NCI-H774 (cell line): ENCODE results near the gene BPIFB4.

Experiments
- DNase-seq: peaks from one replicate; lab custom pipeline; 2025; lab: John Stamatoyannopoulos, UW

Gene BPIFB4

GRCh38 chr20:33062105-33062824 is 17.2 kb upstream of the BPIFB4 start:
- DNase-seq = no peak

- DNase-seq = no peak
Measured at GRCh38 chr20:33062825-33063149, 16.7 kb upstream of the BPIFB4 start.

GRCh38 chr20:33063271-33063670 is 16.2 kb upstream of the BPIFB4 start:
- DNase-seq = no peak

GRCh38 chr20:33064572-33065287 is 14.7 kb upstream of the BPIFB4 start:
- no peak for DNase-seq

GRCh38 chr20:33065785-33066184 is 13.7 kb upstream of the BPIFB4 start:
- DNase-seq = no peak

GRCh38 chr20:33067806-33068205 is 11.6 kb upstream of the BPIFB4 start:
- no peak for DNase-seq

- no peak for DNase-seq
Measured at GRCh38 chr20:33068251-33068939, 11.0 kb upstream of the BPIFB4 start.

GRCh38 chr20:33069673-33070072 is 9.8 kb upstream of the BPIFB4 start:
- no peak for DNase-seq

- DNase-seq = no peak
Measured at GRCh38 chr20:33070111-33071053, 9.1 kb upstream of the BPIFB4 start.

- DNase-seq = no peak
Measured at GRCh38 chr20:33071198-33071597, 8.2 kb upstream of the BPIFB4 start.

- no peak for DNase-seq
Measured at GRCh38 chr20:33072362-33072761, 7.1 kb upstream of the BPIFB4 start.

GRCh38 chr20:33072813-33073212 is 6.6 kb upstream of the BPIFB4 start:
- no peak for DNase-seq

- no peak for DNase-seq
Measured at GRCh38 chr20:33074675-33075074, 4.8 kb upstream of the BPIFB4 start.

- no peak for DNase-seq
Measured at GRCh38 chr20:33075281-33075680, 4.2 kb upstream of the BPIFB4 start.

GRCh38 chr20:33076662-33077372 is 2.6 kb upstream of the BPIFB4 start:
- DNase-seq = no peak

GRCh38 chr20:33081411-33082154 is 2.1 kb downstream of the BPIFB4 start:
- DNase-seq = no peak

GRCh38 chr20:33082546-33082945 is 3.1 kb downstream of the BPIFB4 start:
- no peak for DNase-seq

- no peak for DNase-seq
Measured at GRCh38 chr20:33083544-33084340, 4.3 kb downstream of the BPIFB4 start.

GRCh38 chr20:33084722-33085121 is 5.3 kb downstream of the BPIFB4 start:
- DNase-seq = no peak
